ENCODE results near the gene COPS6.

COPS6 gene

DNA sequence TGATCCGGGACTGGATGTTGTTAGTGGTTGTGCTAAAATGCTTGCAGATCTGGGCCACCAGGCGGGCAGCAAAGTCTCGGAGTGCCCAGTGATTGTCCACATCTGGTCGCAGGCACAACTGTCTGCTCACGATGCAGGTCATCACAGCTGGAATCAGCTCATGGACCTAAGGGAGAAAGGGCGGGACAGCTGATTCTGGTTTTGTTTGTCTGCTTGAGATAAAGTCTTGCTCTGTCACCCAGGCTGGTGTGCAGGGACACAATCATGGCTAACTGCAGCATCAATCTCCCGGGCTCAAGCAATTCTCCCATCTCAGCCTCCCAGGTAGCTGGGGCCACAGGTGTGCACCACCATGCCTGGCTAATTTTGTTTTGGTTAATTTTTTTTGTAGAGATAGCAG, 22.4 kb downstream of the COPS6 start:
- peaks cover 75% of the 10 kb centered on the region for H3K36me3 ChIP-seq (ENCODE audit: control insufficient read depth, low read length)
- no peak overlapping the region; the same call in 1 of the 2 replicates for H3K4me2 ChIP-seq (ENCODE audit: low read length)
- H3K9me3 ChIP-seq (ENCODE audit: control insufficient read depth, insufficient read depth, low read length), result no peaks in the 10 kb centered on the region

DNA sequence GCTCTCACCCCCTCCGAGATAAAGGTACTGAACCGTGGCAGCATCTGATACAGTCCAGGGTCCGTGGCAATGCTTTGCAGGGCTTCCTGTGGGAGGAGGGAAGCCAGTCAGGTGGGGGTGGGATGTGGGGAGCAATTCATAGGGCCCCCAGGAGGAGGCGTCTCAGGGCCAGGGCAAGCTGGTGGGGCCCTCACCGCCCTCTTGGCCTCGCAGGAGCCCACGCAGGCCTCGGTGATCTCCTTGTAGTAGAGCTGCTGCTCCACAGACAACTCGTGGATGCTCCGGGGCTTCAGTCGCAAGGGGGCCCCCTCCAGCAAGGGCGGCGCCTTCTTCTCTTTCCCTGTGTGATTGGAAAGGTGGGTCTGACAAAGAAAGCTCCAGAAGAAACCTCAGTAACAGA, 23.1 kb downstream of the COPS6 start:
- H3K4me3 ChIP-seq (ENCODE audit: low read length), result no peak overlapping the region
- peak overlapping the region; percentile 30; the same call in 1 of the 2 replicates for H3K4me2 ChIP-seq (ENCODE audit: low read length)
- no peaks in the 10 kb centered on the region for H4K20me1 ChIP-seq (ENCODE audit: control insufficient read depth, insufficient read depth, low read depth, low read length)
- H3K9me3 ChIP-seq (ENCODE audit: control insufficient read depth, insufficient read depth, low read length), result no peaks in the 10 kb centered on the region
- no peaks in the 10 kb centered on the region for H3K79me2 ChIP-seq (ENCODE audit: control insufficient read depth, low read length)
- H3K36me3 ChIP-seq (ENCODE audit: control insufficient read depth, low read length), result peaks cover 69% of the 10 kb centered on the region
- no peak overlapping the region for H3K27ac ChIP-seq (ENCODE audit: low read depth, low read length)
- no peaks in the 10 kb centered on the region for H3F3A ChIP-seq (ENCODE audit: control insufficient read depth, insufficient read depth)
- no peaks in the 10 kb centered on the region for H3K9me2 ChIP-seq (replicated peaks; ENCODE audit: control insufficient read depth, low read length)
- H3K4me1 ChIP-seq (ENCODE audit: control insufficient read depth, low read length), result peaks cover 11% of the 10 kb centered on the region
- TF ChIP-seq, protein P1, sequence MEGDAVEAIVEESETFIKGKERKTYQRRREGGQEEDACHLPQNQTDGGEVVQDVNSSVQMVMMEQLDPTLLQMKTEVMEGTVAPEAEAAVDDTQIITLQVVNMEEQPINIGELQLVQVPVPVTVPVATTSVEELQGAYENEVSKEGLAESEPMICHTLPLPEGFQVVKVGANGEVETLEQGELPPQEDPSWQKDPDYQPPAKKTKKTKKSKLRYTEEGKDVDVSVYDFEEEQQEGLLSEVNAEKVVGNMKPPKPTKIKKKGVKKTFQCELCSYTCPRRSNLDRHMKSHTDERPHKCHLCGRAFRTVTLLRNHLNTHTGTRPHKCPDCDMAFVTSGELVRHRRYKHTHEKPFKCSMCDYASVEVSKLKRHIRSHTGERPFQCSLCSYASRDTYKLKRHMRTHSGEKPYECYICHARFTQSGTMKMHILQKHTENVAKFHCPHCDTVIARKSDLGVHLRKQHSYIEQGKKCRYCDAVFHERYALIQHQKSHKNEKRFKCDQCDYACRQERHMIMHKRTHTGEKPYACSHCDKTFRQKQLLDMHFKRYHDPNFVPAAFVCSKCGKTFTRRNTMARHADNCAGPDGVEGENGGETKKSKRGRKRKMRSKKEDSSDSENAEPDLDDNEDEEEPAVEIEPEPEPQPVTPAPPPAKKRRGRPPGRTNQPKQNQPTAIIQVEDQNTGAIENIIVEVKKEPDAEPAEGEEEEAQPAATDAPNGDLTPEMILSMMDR (IDR thresholded peaks at IDR 0.05; ENCODE audit: low read depth, low read length, poor library complexity, severe bottlenecking), result peak; percentile 42
- no peak for TF ChIP-seq EZH2phosphoT487 (IDR thresholded peaks at IDR 0.05; ENCODE audit: borderline replicate concordance, low read length)
- H3K27me3 ChIP-seq (ENCODE audit: control insufficient read depth, low read length), result no peaks in the 10 kb centered on the region

More for the DNA sequence above, 22.4 kb downstream of the COPS6 start:
- H3K4me3 ChIP-seq (ENCODE audit: low read length), result no peak overlapping the region
- no peak overlapping the region for H3K27ac ChIP-seq (ENCODE audit: low read depth, low read length)
- H3K79me2 ChIP-seq (ENCODE audit: control insufficient read depth, low read length), result no peaks in the 10 kb centered on the region
- H3F3A ChIP-seq (ENCODE audit: control insufficient read depth, insufficient read depth), result no peaks in the 10 kb centered on the region
- no peaks in the 10 kb centered on the region for H4K20me1 ChIP-seq (ENCODE audit: control insufficient read depth, insufficient read depth, low read depth, low read length)
- H3K9me2 ChIP-seq (replicated peaks; ENCODE audit: control insufficient read depth, low read length), result no peaks in the 10 kb centered on the region
- TF ChIP-seq, protein P1 (IDR thresholded peaks at IDR 0.05; ENCODE audit: low read depth, low read length, poor library complexity, severe bottlenecking), result no peak
- TF ChIP-seq EZH2phosphoT487 (IDR thresholded peaks at IDR 0.05; ENCODE audit: borderline replicate concordance, low read length), result no peak
- H3K4me1 ChIP-seq (ENCODE audit: control insufficient read depth, low read length), result peaks cover 11% of the 10 kb centered on the region
- H3K27me3 ChIP-seq (ENCODE audit: control insufficient read depth, low read length), result no peaks in the 10 kb centered on the region

DNA sequence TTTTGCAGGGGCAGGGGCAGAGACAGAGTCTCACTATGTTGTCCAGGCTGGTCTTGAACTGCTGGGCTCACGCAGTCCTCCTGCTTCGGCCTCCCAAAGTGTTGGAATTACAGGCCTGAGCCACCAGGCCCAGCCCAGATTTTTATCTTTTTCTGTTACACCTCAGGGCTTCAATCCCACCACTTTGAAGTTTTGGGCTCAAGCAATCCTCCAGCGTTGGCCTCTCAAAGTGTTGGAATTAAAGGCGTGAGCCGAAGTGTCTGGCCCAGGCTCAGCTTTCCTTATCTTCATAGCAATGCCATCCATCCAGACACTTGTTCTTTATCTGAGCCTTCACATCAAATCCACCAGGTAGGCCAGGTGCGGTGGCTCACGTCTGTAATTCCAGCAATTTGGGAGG, 26.3 kb downstream of the COPS6 start:
- peaks cover 19% of the 10 kb centered on the region for H3K4me1 ChIP-seq (ENCODE audit: control insufficient read depth, low read length)
- H3K27me3 ChIP-seq (ENCODE audit: control insufficient read depth, low read length), result no peaks in the 10 kb centered on the region
- H3K27ac ChIP-seq (ENCODE audit: low read depth, low read length), result no peak overlapping the region
- peaks cover 42% of the 10 kb centered on the region for H3K36me3 ChIP-seq (ENCODE audit: control insufficient read depth, low read length)
- TF ChIP-seq, protein P1 (IDR thresholded peaks at IDR 0.05; ENCODE audit: low read depth, low read length, poor library complexity, severe bottlenecking), result no peak
- no peak for TF ChIP-seq EZH2phosphoT487 (IDR thresholded peaks at IDR 0.05; ENCODE audit: borderline replicate concordance, low read length)
- H3K4me3 ChIP-seq (ENCODE audit: low read length), result no peak overlapping the region
- peaks cover 22% of the 10 kb centered on the region for H3K79me2 ChIP-seq (ENCODE audit: control insufficient read depth, low read length)
- H3F3A ChIP-seq (ENCODE audit: control insufficient read depth, insufficient read depth), result no peaks in the 10 kb centered on the region
- no peak overlapping the region for H3K4me2 ChIP-seq (ENCODE audit: low read length)
- H3K9me3 ChIP-seq (ENCODE audit: control insufficient read depth, insufficient read depth, low read length), result no peaks in the 10 kb centered on the region
- H4K20me1 ChIP-seq (ENCODE audit: control insufficient read depth, insufficient read depth, low read depth, low read length), result no peaks in the 10 kb centered on the region
- H3K9me2 ChIP-seq (replicated peaks; ENCODE audit: control insufficient read depth, low read length), result no peaks in the 10 kb centered on the region

Data from DOHH2 (cell line).